A549 (cell line): Measurements from ENCODE around the gene ARPP21.

Source experiments
- CHD4 ChIP-seq: fragments of 200-600 bp; sonication (generic); IDR thresholded peaks from 2 replicates; pipeline ENCODE4 v1.6.1; 2016; ENCODE audit warnings: antibody characterized with exemption, mild to moderate bottlenecking, borderline replicate concordance
- CTCF ChIP-seq: fragments of >200 bp; sonication (Bioruptor Twin); formaldehyde crosslinking; IDR thresholded peaks from 3 replicates; pipeline ENCODE4 v1.5.1; 2016
- JUNB ChIP-seq: fragments of >200 bp; sonication (Bioruptor Twin); formaldehyde crosslinking; IDR thresholded peaks from 2 replicates; pipeline ENCODE4 v1.6.1; 2016
- POLR2A ChIP-seq: IDR thresholded peaks from 2 replicates; pipeline ENCODE4 v1.6.1; 2012; ENCODE audit warnings: mild to moderate bottlenecking, low read length

- TF ChIP-seq CTCF (no peak), JUNB (no peak), CHD4 (no peak), POLR2A (no peak)
Measured at GRCh38 chr3:35724106-35724505, 84.8 kb downstream of the ARPP21 start.
